T-helper 2 cell (primary cell): ENCODE data around the gene CCDC93.

Experiments used
- DNase-seq, 5 experiments: peaks; one replicate each; pipeline versions ENCODE4 v3.0.0 to v3.0.0-alpha.2; 2012 to 2022
- total RNA-seq, 2 donors: gene quantifications; one replicate each; lab custom pipeline; 2026; lab: John Stamatoyannopoulos, UW

CCDC93 gene
- total RNA-seq: 93.8 to 98.8 reads per million in 2 donors

GRCh38 chr2:118013724-118014491, at the start of gene CCDC93:
Gene CCDC93, minus strand, starts transcription at chr2:118014070. Its CDS starts 75 bp downstream, at chr2:118013995.
- peak; percentile 76 to 92 (median 82) for DNase-seq

- DNase-seq: no peak
Measured at GRCh38 chr2:118062669-118063068, 48.8 kb upstream of the CCDC93 start.

- no peak for DNase-seq
Measured at GRCh38 chr2:118062048-118062447, 48.2 kb upstream of the CCDC93 start.

GRCh38 chr2:118061135-118061955, 47.5 kb upstream of the CCDC93 start:
- no peak for DNase-seq

- peak in 1 of 5 experiments; percentile 71 for DNase-seq
Measured at GRCh38 chr2:118059919-118060478, 46.1 kb upstream of the CCDC93 start.

- no peak for DNase-seq
Measured at GRCh38 chr2:118058951-118059350, 45.1 kb upstream of the CCDC93 start.

GRCh38 chr2:118056801-118057200, 42.9 kb upstream of the CCDC93 start:
- DNase-seq: no peak

- no peak for DNase-seq
Measured at GRCh38 chr2:118056165-118056534, 42.3 kb upstream of the CCDC93 start.

- no peak for DNase-seq
Measured at GRCh38 chr2:118055512-118056164, 41.8 kb upstream of the CCDC93 start.

GRCh38 chr2:118054213-118055008, 40.5 kb upstream of the CCDC93 start:
- DNase-seq: no peak

GRCh38 chr2:118053681-118054080, 39.8 kb upstream of the CCDC93 start:
- DNase-seq: no peak

GRCh38 chr2:118052474-118052873, 38.6 kb upstream of the CCDC93 start:
- no peak for DNase-seq

- DNase-seq: no peak
Measured at GRCh38 chr2:118051826-118052358, 38.0 kb upstream of the CCDC93 start.

GRCh38 chr2:118050974-118051373, 37.1 kb upstream of the CCDC93 start:
- DNase-seq: no peak

GRCh38 chr2:118050386-118050785, 36.5 kb upstream of the CCDC93 start:
- no peak for DNase-seq

- DNase-seq: no peak
Measured at GRCh38 chr2:118049816-118050140, 35.9 kb upstream of the CCDC93 start.

- DNase-seq: no peak
Measured at GRCh38 chr2:118049140-118049815, 35.4 kb upstream of the CCDC93 start.

- DNase-seq: no peak
Measured at GRCh38 chr2:118048401-118048800, 34.5 kb upstream of the CCDC93 start.

GRCh38 chr2:118047380-118047826, 33.5 kb upstream of the CCDC93 start:
- no peak for DNase-seq

- peak in 1 of 5 experiments; percentile 37 for DNase-seq
Measured at GRCh38 chr2:118046634-118047210, 32.9 kb upstream of the CCDC93 start.

GRCh38 chr2:118045286-118045685, 31.4 kb upstream of the CCDC93 start:
- DNase-seq: no peak
